Measurements from ENCODE around the gene SORBS2.

SORBS2 gene

DNA sequence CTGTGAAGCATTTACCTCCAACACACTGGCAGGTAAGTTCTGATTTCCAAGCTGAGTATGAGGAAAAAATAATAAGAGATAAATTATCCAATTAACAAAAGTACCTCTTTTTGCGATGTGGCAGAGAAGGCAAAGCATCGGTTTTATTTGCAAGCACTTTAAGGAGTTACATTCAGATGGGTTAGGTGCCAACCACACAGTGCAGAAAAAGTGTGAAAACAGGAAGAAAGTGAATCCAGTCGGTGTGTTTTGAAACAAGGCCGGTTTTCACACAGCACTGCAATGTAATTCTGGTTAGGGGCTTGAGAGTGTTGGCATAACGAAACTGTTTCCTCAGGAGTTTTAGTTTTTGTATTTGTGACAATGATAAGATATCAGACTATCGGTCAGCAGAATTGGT is 145.8 kb downstream of the SORBS2 start:
- no peak for DNase-seq

DNA sequence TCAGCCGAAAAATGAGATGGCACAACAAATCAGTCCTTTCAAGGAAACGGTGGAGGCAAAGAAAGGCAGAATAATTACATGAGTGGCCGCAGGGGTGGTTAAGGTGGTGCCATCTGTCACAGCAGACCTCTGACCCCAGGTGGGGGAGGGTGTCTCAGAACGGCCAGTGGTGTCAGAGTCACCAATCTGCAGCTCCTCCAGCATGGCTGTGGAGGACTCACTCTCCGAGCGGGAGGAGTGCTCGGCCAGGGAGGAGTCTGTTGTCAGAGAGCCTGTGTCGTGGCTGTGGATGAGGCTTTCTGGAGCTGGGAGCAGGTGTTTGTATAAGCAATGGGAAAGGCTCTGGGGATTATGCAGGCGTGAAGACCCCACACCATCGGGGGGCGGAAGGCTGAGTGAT is 146.3 kb downstream of the SORBS2 start:
- no peak for DNase-seq

DNA sequence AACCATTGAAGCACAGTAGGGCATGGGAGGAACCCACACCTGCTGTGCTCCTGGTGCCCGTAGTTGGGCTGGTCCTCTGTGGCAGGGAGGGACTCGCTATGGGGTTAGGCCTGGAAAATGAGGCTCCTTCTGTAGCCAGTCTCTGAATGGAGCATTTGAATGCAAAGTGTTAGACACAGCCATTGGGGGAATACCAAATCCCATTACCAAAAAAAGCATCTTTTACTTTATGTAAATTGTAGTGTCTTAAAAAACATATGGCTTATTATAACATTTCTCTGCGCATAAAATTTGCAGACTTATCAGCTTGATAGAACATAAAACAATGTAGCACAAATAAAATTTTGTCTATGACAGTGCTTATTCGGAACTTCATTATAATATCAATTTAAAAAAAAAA is 147.5 kb downstream of the SORBS2 start:
- no peak for DNase-seq

GRCh38 chr4:185662030-185662778 is 149.8 kb downstream of the SORBS2 start:
- no peak for DNase-seq

- no peak for DNase-seq
These were observed 151.7 kb downstream of the SORBS2 start for GRCh38 chr4:185660340-185660739.

GRCh38 chr4:185657699-185658098 is 154.3 kb downstream of the SORBS2 start:
- DNase-seq = no peak

GRCh38 chr4:185657183-185657582 is 154.8 kb downstream of the SORBS2 start:
- DNase-seq = no peak

DNA sequence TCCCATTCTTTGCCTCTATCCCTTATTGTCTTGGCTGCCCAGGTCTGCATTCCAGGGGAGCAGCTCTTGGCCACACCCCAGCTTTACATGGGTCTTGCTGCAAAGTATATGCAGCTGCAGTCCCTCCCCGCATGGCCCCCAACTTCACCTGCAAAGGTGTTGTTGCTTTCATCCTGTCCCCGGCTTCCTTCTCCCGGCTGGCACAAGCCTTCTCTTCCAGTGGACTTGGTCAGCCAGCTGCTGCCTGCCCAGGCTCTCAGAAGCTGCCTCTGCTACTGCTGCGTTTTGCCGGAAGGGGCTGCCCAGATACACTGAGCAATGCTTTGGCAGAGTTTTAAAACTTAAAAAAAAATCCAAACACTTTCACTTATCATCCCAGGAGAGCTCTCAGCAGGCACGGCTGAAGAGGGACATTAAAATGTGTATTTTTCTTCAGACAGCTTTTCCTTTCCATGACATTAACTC is 155.5 kb downstream of the SORBS2 start:
- no peak for DNase-seq

- no peak for DNase-seq
These were observed 156.9 kb downstream of the SORBS2 start for GRCh38 chr4:185654965-185655554.

GRCh38 chr4:185654311-185654710 is 157.7 kb downstream of the SORBS2 start:
- DNase-seq = no peak

DNA sequence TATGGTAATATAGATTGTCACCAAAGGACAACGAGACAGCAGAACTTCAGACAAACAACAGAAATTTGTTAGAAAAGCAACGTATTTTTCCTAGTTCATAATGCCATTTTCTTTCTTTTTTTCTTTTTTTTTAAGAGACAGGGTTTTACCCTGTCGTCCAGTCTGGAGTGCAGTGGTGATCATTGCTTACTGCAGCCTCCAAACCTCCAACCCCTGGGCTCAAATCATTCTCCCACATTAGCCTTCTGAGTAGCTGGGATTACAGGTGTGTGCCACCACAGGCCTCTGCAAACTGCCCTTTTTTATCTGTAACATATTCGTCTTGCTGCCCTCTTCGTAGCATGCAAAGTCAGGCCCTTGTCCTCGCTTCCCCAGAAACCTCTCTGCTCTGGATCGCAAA is 160.1 kb downstream of the SORBS2 start:
- DNase-seq = no peak

GRCh38 chr4:185651137-185651677 is 160.8 kb downstream of the SORBS2 start:
- DNase-seq = no peak

GRCh38 chr4:185648631-185649030 is 163.4 kb downstream of the SORBS2 start:
- DNase-seq = no peak

DNA sequence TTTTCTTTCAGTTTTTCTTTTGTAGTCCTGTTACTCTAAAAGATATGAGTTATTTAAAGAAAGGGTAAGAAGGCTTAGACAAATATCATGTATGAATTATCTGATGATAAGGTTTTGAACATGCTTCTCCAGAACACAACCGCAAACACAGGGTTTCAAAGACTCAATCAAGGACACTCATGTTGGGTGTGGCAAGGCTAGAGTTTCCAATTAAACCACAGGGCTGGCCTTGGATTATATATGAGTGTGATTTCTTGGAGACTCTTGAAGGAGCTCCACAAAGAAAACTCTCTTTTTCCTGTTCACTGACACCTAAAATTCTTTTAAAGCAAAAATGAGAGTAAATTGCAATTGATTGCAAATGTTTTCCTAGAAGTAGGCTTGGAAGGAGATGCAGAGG is 166.6 kb downstream of the SORBS2 start:
- DNase-seq = no peak

GRCh38 chr4:185644408-185644807 is 167.6 kb downstream of the SORBS2 start:
- DNase-seq = no peak

GRCh38 chr4:185642907-185643306 is 169.1 kb downstream of the SORBS2 start:
- DNase-seq = no peak

GRCh38 chr4:185640811-185641675 is 171.0 kb downstream of the SORBS2 start:
- peak; percentile 81 for DNase-seq

DNA sequence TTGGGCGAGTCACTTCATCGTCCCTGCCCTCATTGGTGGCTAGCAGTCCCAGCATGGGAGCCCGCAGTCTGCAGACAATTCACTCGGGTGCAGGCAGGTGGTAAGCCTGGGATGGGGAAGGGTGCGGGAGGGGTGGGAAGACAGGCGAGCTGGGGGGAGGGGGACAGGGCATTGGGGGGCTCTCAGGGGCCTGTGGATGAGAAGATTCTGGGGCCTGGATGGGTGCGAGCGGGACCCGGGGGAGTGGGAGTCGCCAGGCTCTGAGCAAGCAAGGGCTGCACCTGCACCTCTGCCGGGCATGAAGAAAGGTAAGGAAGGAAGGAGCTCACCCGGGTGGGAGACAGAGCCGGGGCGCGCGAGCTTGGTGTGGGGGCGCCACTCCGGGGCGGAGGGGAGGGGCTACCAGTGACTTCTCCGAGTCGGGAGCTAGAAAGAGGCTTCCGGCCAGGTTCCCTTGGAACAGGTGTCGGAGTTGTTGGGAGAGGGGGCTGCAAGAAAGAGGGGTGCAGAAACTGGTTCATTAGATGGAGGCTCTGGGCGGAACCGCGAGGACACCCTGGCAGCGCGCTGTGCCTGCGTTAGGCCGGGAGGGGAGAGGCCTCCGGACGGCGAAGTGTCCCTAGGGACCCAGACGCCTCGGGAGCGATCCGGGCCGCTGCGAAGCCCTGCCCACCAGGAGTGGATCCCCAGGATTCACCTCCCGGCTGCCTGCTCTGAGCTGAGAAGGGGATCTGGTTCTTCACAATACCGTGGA is 173.3 kb downstream of the SORBS2 start:
- DNase-seq = no peak

DNA sequence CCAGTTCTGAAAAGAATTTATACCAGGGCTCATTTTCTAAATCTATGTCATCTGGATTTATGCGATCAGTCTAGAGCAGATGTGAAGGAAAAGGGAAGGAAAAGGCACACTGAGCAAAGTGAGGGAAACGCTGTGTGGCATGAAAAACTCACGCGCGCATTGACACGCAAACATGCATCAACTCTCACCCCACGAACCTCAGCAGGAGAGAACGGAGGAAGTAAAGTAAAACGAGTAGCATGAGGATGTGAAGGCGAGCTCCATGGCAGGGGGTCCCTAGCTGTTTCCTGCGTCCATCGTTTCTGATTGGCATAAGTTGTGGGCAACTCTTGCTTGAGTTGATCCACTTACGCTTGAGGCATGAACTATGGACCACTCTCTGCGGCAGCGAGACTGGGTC is 173.9 kb downstream of the SORBS2 start:
- no peak for DNase-seq

DNA sequence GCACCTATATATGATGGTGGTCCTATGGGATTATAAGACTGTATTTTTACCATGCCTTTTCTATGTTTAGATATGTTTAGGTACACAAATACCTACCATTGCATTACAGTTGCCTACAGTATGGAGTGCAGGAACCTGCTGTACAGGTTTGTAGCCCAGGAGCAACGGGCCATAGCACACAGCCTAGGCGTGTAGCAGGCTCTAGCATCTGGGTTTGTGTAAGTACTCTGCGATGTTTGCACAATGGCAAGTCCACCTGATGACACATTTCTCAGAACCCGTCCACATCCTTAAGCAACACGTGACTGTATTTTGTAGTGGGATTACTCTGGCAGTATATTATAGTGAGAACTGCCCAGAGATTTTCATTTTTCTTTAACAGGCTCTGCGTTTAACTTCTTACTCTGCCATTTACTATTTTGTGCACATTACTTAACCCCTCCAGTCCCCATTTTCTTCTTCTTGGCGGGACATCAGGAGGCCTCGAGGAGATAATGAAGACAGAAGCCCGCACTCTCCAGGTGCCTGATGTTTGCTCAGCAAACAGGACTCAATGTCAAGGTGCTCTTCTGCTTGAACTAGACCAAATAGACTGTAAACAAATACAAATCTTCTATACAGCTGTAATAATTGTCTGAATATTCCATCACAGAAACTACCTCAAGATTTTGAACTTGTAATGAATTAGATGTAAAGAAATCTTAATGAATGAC is 174.7 kb downstream of the SORBS2 start:
- DNase-seq = no peak

DNA sequence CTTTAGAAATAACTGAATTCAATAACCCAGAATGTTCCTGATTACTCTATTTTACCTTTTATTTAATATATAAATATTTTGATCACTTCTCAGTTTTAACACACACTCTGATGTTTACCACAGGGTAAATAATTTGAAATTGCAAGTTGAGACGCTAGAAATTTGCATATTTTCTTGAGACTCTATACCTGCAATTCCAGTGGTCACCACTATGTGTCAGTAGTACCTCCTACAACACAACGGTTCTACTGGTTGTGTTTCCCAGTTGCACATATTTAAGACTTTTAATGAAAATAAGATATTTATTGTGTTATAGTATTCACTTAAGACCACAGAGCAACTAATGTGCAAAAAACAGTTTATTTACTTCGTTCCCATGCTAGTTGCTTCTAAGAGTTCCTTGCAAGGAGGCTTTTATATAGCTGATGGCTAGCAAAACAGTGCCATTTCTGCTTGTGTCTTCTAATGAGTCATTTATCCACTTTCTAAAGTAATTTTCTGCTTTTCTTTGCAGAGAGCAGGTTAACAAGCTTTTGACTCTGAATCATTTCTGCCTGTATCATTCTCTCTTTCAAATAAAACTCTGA is 177.8 kb downstream of the SORBS2 start:
- DNase-seq = peak; percentile 43

- DNase-seq = no peak
These were observed 185.2 kb downstream of the SORBS2 start for GRCh38 chr4:185626798-185627197.

Data from inflammatory macrophage treated with lipopolysaccharide for 4 hours (primary cell).